Ovary (tissue), 9 donors: ENCODE measurements around the gene CAPZB. TPM values are rescaled to one million over a fixed set of nuclear protein-coding genes. Genes with fewer than 3 reads are reported as not detected.
A peak's percentile ranks its signal among the peaks of the same experiment; 100 is the strongest.

Experiments
- DNase-seq, 5 donors: peaks; one replicate each; pipeline ENCODE4 v3.0.0-alpha.2; 2019 to 2020
- H3K27ac ChIP-seq, 2 donors: fragments of 200-600 bp; one replicate each; pipeline versions ENCODE4 v1.5.1 to v1.8.0; 2019 to 2022
- H3K27me3 ChIP-seq: fragments of 200-600 bp; one replicate; pipeline ENCODE4 v1.8.0; 2022
- H3K36me3 ChIP-seq: fragments of 200-600 bp; sonication (generic); one replicate; pipeline ENCODE4 v1.5.1; 2019
- H3K4me1 ChIP-seq: one replicate; pipeline ENCODE4 v1.8.1; 2013; ENCODE audit warnings: mild to moderate bottlenecking, moderate library complexity; ENCODE audit not compliant: insufficient read depth
- H3K4me3 ChIP-seq: fragments of 200-600 bp; sonication (generic); one replicate; pipeline ENCODE4 v1.5.1; 2017
- H3K9me3 ChIP-seq, 2 donors: fragments of 200-600 bp in 1 of 2; sonication (generic) in 1 of 2; one replicate each; pipeline versions ENCODE4 v1.5.1 to v1.8.1; 2013 to 2019; ENCODE audit warnings: mild to moderate bottlenecking in 1 of 2, moderate library complexity in 1 of 2
- EP300 ChIP-seq: sonication (generic); formaldehyde crosslinking; IDR thresholded peaks from one replicate; pipeline ENCODE4 v1.6.1; 2017; ENCODE audit warnings: antibody characterized with exemption
- POLR2A ChIP-seq: fragments of 450-650 bp; IDR thresholded peaks from one replicate; pipeline ENCODE4 v1.6.1; 2017; ENCODE audit warnings: antibody characterized with exemption, mild to moderate bottlenecking, moderate library complexity
- WGBS, 3 donors: extraction: QIAGEN DNeasy Blood & Tissue Kit in 1 of 3; methylation state at CpG; one replicate each; pipeline versions ENCODE4 v1.1.5 to v1.1.7; 2013 to 2017; 5-methylcytosine and 5-hydroxymethylcytosine counted together
- intact Hi-C, 4 donors: fragments of 100-400 bp; cut with DNase I; formaldehyde crosslinking; loops; one replicate each; pipeline versions ENCODE4 v1.11.0 to v1.15.1; 2022 to 2023
- polyA plus RNA-seq, 2 donors: library from polyadenylated mRNA; stranded (reverse); fragments of 200-250 nt in 1 of 2; fragments of 350-450 nt in 1 of 2; fragmentation: Illumina TruSeq in 1 of 2; extraction: RNeasy Lipid Tissue Mini Kit (QIAGEN cat#74804) in 1 of 2; gene quantifications; one replicate each; pipeline ENCODE4 v1.2.3, GENCODE V29; 2013 to 2014
- total RNA-seq, 7 donors: library from RNA; depleted of rRNA in 2 of 7; stranded (reverse); fragments of >200 nt in 2 of 7; fragmentation: NEBNext Ultra II Directional in 3 of 7; extraction: Animal tissue kit (Norgen Biotek cat#: 25700) in 3 of 7; gene quantifications; one replicate each; pipeline versions ENCODE4 v1.1.0 to v1.2.4, GENCODE V29; 2016 to 2023
- TF ChIP-seq, protein P1 (sequence below), 3 donors: fragments of 450-650 bp in 2 of 3; fragments of 200-600 bp in 1 of 3; IDR thresholded peaks; one replicate each; pipeline versions ENCODE4 v1.5.1 to v1.8.0; 2016 to 2022; ENCODE audit warnings: antibody characterized with exemption in 3 of 3, mild to moderate bottlenecking in 1 of 3
- donor health status: DM: no; HTN: no; CAD: no; lungs with moderate emphysema.
- donor health status: DM: no; HTN: no; CAD: no.
- donor health status: Bipolar disorder and iron deficiency.
- donor health status: DM: yes; HTN: yes; CAD: no.
- donor health status: DM: no; HTN: no; CAD: no.
- donor health status: DM: yes; HTN: yes; CAD: no.

The CAPZB gene
- total and polyA plus RNA-seq, 9 donors: 85.0 to 391 (median 258) TPM

DNA sequence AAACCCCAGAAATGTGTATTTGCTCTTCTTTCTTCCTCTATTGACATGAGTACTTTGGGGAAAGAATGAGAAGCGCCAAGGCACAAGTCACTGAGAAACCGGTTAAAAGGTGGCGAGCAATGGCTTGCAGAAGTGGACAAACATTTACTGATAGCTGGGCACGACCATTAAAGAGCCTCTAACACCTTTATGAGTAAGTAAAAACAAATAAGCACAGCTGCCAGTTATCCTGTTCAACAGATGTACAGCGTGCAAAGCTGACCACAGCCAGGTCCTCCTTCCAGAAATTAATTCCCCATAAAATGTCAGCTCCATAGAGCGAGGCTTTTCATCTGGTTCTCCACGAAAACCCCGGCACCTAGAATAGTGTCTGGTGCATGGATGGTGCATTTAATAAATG lies 72.7 kb downstream of the CAPZB start:
- Histone ChIP-seq H3K4me3 (no peak overlapping the region), H3K4me1 (peaks cover 42% of the 10 kb centered on the region), H3K9me3 (no peaks in the 10 kb centered on the region), H3K27ac (peak overlapping the region in 1 of 2 donors; percentile 72), H3K36me3 (no peaks in the 10 kb centered on the region), H3K27me3 (no peaks in the 10 kb centered on the region)
- no peak for DNase-seq
- TF ChIP-seq, protein P1, sequence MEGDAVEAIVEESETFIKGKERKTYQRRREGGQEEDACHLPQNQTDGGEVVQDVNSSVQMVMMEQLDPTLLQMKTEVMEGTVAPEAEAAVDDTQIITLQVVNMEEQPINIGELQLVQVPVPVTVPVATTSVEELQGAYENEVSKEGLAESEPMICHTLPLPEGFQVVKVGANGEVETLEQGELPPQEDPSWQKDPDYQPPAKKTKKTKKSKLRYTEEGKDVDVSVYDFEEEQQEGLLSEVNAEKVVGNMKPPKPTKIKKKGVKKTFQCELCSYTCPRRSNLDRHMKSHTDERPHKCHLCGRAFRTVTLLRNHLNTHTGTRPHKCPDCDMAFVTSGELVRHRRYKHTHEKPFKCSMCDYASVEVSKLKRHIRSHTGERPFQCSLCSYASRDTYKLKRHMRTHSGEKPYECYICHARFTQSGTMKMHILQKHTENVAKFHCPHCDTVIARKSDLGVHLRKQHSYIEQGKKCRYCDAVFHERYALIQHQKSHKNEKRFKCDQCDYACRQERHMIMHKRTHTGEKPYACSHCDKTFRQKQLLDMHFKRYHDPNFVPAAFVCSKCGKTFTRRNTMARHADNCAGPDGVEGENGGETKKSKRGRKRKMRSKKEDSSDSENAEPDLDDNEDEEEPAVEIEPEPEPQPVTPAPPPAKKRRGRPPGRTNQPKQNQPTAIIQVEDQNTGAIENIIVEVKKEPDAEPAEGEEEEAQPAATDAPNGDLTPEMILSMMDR (IDR thresholded peaks at IDR 0.05): no peak
- TF ChIP-seq EP300: no peak
- no peak for TF ChIP-seq POLR2A
- intact Hi-C loops: no loop called here
- 85 to 91% (median 88%) methylated on average over 8 of the region's 8 CpGs for WGBS, 3 donors

DNA sequence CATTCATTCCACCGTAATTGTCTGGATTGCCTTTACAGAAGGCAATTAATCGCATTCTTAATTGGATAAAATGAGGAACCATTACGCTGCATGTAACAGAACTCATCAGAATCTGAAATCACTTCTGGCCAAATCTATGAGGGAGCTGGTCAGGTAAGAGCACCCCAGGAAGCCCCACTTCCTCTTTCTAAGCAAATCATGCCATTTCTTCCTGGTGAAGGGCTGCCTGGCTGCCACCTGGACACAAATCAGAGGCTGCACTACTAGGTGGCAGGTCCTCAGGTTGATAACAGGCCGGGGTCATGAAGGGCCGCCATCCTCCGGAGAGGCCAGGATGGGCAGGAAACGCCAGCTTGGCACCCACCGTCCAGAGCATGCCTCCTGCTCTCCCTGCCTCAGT lies 73.7 kb downstream of the CAPZB start:
- intact Hi-C loops: no loop called here
- Histone ChIP-seq H3K9me3 (no peaks in the 10 kb centered on the region), H3K4me3 (no peak overlapping the region), H3K27me3 (no peaks in the 10 kb centered on the region), H3K4me1 (peaks cover 43% of the 10 kb centered on the region), H3K36me3 (no peaks in the 10 kb centered on the region), H3K27ac (peak overlapping the region in 1 of 2 donors; percentile 72)
- WGBS, 3 donors: 78 to 87% (median 82%) methylated on average over 8 of the region's 8 CpGs
- no peak for DNase-seq
- TF ChIP-seq, protein P1 (IDR thresholded peaks at IDR 0.05): no peak
- no peak for TF ChIP-seq EP300
- TF ChIP-seq POLR2A: no peak

DNA sequence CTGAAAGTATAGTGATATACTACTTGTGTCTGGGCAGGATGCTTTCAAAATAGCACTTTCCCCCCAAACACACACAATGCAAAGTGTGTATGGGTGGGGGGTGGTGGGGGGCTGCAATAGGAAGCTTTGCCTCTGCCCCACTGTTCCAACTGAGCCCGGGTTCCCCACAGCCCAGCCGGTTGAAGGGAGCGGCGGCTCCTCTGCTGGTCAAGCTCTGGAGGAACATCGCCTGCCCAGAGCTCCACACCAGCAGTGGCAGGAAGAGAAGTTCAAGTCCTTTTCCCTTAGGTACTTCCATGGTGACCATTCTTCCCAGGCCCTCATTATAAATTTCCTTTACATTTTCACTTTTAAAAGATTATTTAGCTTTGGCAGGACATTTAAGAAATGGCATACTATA lies 74.9 kb downstream of the CAPZB start:
- intact Hi-C loops: no loop called here
- Histone ChIP-seq H3K27ac (peak overlapping the region in 1 of 2 donors; percentile 72), H3K4me1 (peaks cover 37% of the 10 kb centered on the region), H3K27me3 (no peaks in the 10 kb centered on the region), H3K36me3 (no peaks in the 10 kb centered on the region), H3K9me3 (no peaks in the 10 kb centered on the region), H3K4me3 (no peak overlapping the region)
- WGBS, 3 donors: 83 to 86% (median 86%) methylated on average over 5 of the region's 5 CpGs
- TF ChIP-seq, protein P1 (IDR thresholded peaks at IDR 0.05): no peak
- TF ChIP-seq EP300 (no peak), POLR2A (no peak)
- no peak for DNase-seq

DNA sequence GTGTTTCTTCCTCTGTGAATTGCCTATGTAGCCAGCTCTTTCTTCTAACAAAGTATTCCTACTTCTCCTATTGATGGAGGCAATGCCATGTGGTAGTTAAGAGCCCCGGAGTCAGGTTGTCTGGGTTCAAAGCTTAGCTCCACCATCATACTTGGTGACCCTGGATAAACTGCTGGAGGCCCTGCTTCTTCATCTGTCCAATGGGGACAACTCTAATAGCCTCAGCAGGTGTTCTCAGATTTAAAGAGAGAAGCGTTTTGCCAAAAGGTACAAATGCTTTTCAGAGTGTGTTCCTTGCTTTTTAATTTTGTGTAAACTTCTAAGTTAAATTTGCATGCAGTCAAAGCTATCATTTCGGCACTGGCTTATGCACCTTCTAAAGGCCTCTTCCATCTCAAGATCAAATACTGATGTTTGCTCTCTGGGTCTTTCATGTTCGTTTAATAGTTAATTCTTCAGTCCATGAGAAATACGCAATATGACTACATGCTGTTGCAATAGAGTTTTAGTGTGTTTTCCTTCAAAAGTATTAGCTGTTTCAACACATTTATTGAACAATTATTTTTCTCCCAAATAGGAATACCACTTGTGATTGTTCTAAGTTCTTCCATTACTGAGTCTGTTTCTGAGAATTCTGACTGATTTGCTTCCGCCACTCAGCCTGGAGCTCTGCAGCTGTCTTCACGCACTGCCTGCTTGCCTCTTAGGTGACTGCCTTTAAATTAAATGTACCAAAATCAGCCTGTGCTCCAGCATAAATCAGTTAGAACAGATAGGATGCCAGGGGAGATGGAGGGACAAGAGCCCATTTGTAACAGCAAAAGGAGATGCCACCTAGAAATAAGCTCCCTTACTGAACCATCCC lies 75.6 kb downstream of the CAPZB start:
- intact Hi-C loops: no loop called here
- WGBS, 3 donors: 94 to 95% (median 95%) methylated on average over 7 of the region's 7 CpGs

More for the DNA sequence above, 75.6 kb downstream of the CAPZB start:
- H3K4me1 ChIP-seq: peaks cover 37% of the 10 kb centered on the region
- H3K4me3 ChIP-seq: no peak overlapping the region
- peak overlapping the region in 1 of 2 donors; percentile 72 for H3K27ac ChIP-seq
- TF ChIP-seq, protein P1 (IDR thresholded peaks at IDR 0.05): no peak
- TF ChIP-seq POLR2A (no peak), EP300 (no peak)
- no peaks in the 10 kb centered on the region for H3K9me3 ChIP-seq
- H3K36me3 ChIP-seq: no peaks in the 10 kb centered on the region
- no peaks in the 10 kb centered on the region for H3K27me3 ChIP-seq
- no peak for DNase-seq
